Mammary epithelial cell (primary cell): ENCODE measurements around the gene BRCA2.

Source experiments
- EZH2 ChIP-seq: IDR thresholded peaks from 2 replicates; pipeline ENCODE4 v1.6.1; 2012; ENCODE audit warnings: low read length, inconsistent platforms, borderline replicate concordance
- TF ChIP-seq, protein P1 (sequence below), 2 donors: IDR thresholded peaks in 1 of 2; conservative IDR thresholded peaks in 1 of 2; 2 replicates each; pipeline ENCODE4 v1.5.1; 2011 to 2012; ENCODE audit warnings: inconsistent platforms in 2 of 2, low read length in 2 of 2, mild to moderate bottlenecking in 2 of 2, control low read depth in 1 of 2, low read depth in 1 of 2; ENCODE audit not compliant: insufficient read depth in 1 of 2; ENCODE audit errors: extremely low read depth in 1 of 2

DNA sequence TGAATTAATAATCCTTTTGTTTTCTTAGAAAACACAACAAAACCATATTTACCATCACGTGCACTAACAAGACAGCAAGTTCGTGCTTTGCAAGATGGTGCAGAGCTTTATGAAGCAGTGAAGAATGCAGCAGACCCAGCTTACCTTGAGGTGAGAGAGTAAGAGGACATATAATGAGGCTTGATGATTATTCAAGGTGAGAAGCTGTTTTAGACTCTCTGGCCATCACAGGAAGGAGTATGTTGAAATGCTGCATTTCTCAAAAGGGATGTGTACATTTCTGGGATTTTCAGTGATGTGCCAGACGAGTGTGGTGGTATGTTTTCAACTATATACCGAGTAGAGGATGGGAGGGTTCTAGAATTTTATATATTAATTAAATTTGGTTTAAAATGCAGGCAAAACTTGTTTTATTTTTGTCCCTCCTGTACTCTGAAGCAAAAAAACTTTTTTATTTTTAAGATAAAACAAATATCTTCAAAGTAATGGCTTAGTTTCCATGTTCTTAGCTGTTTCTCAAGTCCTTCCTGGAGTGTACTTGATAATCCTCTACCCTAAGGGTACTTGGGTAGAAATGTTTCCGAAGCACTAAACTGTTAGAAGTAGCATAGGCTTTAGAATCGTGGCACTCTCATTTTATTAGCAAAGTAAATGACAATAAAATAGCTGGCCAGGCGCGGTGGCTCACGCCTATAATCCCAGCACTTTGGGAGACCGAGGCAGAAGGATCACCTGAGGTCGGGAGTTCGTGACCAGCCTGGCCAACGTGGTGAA, 61.5 kb downstream of the BRCA2 start:
- TF ChIP-seq EZH2: no peak
- TF ChIP-seq, protein P1, sequence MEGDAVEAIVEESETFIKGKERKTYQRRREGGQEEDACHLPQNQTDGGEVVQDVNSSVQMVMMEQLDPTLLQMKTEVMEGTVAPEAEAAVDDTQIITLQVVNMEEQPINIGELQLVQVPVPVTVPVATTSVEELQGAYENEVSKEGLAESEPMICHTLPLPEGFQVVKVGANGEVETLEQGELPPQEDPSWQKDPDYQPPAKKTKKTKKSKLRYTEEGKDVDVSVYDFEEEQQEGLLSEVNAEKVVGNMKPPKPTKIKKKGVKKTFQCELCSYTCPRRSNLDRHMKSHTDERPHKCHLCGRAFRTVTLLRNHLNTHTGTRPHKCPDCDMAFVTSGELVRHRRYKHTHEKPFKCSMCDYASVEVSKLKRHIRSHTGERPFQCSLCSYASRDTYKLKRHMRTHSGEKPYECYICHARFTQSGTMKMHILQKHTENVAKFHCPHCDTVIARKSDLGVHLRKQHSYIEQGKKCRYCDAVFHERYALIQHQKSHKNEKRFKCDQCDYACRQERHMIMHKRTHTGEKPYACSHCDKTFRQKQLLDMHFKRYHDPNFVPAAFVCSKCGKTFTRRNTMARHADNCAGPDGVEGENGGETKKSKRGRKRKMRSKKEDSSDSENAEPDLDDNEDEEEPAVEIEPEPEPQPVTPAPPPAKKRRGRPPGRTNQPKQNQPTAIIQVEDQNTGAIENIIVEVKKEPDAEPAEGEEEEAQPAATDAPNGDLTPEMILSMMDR (conservative IDR thresholded peaks at IDR 0.05 in 1 of 2, IDR thresholded peaks at IDR 0.05 in 1 of 2; ENCODE audit: extremely low read depth in 1 of 2, insufficient read depth in 1 of 2, low read depth in 1 of 2, low read length in 2 of 2): no peak
